Measurements from ENCODE around the gene ASCC3. TPM values are rescaled to one million over a fixed set of nuclear protein-coding genes. Genes with fewer than 3 reads are reported as not detected.

The ASCC3 gene
- total RNA-seq, 1 experiment from 2014 or later, result 40.5 TPM

DNA sequence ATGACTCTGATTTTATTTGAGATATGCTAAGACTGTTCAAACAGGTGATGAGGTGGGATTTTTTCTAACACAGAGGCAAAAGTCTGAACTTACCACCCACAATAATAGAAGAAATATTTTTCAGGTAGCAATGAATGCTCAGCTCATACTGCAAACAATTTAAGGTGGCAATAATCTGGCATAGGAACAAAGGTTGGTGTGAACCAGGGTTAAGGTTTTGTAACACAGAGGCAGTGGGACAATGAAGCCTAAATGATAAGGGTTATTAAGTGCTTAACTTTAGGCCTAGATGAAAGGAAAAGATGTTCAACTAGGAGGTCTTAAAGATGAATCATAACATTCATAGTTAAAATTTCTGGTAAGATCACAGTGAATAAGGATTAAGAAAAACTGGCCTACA is 4.9 kb downstream of the ASCC3 start (continued):
- TF ChIP-seq POLR2A (IDR thresholded peaks at IDR 0.05; ENCODE audit: borderline replicate concordance, extremely low read depth, insufficient read depth, insufficient read length) (no peak), CBX3 (IDR thresholded peaks at IDR 0.05; ENCODE audit: low read depth) (no peak), YY1 (IDR thresholded peaks at IDR 0.05; ENCODE audit: extremely low read depth, insufficient replicate concordance, low read depth, low read length) (no peak), TCF7L2 (IDR thresholded peaks at IDR 0.05; ENCODE audit: borderline replicate concordance, extremely low read depth, insufficient read depth, insufficient read length) (no peak)
- TF ChIP-seq, protein P1, sequence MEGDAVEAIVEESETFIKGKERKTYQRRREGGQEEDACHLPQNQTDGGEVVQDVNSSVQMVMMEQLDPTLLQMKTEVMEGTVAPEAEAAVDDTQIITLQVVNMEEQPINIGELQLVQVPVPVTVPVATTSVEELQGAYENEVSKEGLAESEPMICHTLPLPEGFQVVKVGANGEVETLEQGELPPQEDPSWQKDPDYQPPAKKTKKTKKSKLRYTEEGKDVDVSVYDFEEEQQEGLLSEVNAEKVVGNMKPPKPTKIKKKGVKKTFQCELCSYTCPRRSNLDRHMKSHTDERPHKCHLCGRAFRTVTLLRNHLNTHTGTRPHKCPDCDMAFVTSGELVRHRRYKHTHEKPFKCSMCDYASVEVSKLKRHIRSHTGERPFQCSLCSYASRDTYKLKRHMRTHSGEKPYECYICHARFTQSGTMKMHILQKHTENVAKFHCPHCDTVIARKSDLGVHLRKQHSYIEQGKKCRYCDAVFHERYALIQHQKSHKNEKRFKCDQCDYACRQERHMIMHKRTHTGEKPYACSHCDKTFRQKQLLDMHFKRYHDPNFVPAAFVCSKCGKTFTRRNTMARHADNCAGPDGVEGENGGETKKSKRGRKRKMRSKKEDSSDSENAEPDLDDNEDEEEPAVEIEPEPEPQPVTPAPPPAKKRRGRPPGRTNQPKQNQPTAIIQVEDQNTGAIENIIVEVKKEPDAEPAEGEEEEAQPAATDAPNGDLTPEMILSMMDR (IDR thresholded peaks at IDR 0.05 in 2 of 3, conservative IDR thresholded peaks at IDR 0.05 in 1 of 3; ENCODE audit: borderline replicate concordance in 1 of 3, insufficient read depth in 1 of 3, low read depth in 2 of 3, low read length in 2 of 3), result no peak

DNA sequence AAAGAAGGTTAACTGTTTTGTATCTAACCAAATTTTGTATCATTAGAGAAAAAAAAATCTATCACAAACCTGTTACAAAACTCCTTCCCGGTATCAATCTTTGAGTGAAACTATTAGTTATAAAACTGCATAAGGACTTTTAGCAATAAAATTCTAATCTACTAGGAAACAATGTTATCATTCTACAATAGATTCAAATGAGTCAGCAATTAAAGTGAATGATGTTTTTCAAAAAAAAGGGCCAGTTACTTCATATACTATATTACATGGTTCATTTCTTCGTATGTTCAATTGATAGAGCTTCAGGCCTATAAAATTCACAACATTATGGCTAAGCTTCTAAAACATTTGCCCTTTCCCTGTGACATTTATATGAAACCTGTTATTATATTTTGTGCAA is 15.6 kb downstream of the ASCC3 start:
- H3K36me3 ChIP-seq (ENCODE audit: control insufficient read depth in 1 of 2, insufficient read depth in 2 of 2, low read length in 2 of 2), result peaks cover 4 to 17% of the 10 kb centered on the region in 2 experiments; a peak in 3 of 4 replicates

More for the DNA sequence above, 15.6 kb downstream of the ASCC3 start:
- Histone ChIP-seq H3K9ac (ENCODE audit: low read length) (no peak overlapping the region), H3K27ac (ENCODE audit: low read depth, low read length) (no peak overlapping the region), H3K79me2 (ENCODE audit: insufficient read depth, low read length) (peaks cover 42% of the 10 kb centered on the region), H3K27me3 (ENCODE audit: insufficient read depth, low read length) (no peaks in the 10 kb centered on the region), H2AFZ (ENCODE audit: low read depth, low read length, poor library complexity, severe bottlenecking) (no peak overlapping the region), H3K4me2 (ENCODE audit: low read length) (no peak overlapping the region), H3K4me1 (ENCODE audit: control insufficient read depth in 1 of 2, insufficient read depth in 2 of 2, low read length in 2 of 2) (no peaks in the 10 kb centered on the region), H3K9me3 (ENCODE audit: control insufficient read depth in 1 of 2, insufficient read depth in 1 of 2, low read depth in 1 of 2, low read length in 2 of 2) (no peaks in the 10 kb centered on the region), H3K4me3 (replicated peaks in 1 of 2; ENCODE audit: low read depth in 1 of 2, low read length in 2 of 2) (no peak overlapping the region), H3K9me2 (ENCODE audit: insufficient read depth) (no peaks in the 10 kb centered on the region), H4K20me1 (ENCODE audit: insufficient read depth) (peaks cover 5% of the 10 kb centered on the region; the same call in 1 of the 2 replicates)
- BruUV-seq (replicated peaks), result no TSS peak
- no peak for DNase-seq (ENCODE audit: low read depth, low spot score)
- intact Hi-C loops (cut with micrococcal nuclease), result no loop called here
- ChIA-PET RAD21 (ENCODE audit: low non-redundant PET in 1 of 2, low total read pairs in 2 of 2, uncharacterized antibody in 2 of 2, unreplicated experiment in 2 of 2) (no interaction called here), CTCF (no interaction called here), POLR2A (no interaction called here)
- TF ChIP-seq ELF1 (IDR thresholded peaks at IDR 0.05; ENCODE audit: borderline replicate concordance, low read depth), result no peak
- TF ChIP-seq EZH2phosphoT487 (IDR thresholded peaks at IDR 0.05; ENCODE audit: borderline replicate concordance), result no peak
- TF ChIP-seq JUND (IDR thresholded peaks at IDR 0.05), result no peak
- TF ChIP-seq SIN3A (IDR thresholded peaks at IDR 0.05; ENCODE audit: low read depth), result no peak
- no peak for TF ChIP-seq POLR2AphosphoS5 (IDR thresholded peaks at IDR 0.05; ENCODE audit: low read depth, low read length)
- TF ChIP-seq SP1 (IDR thresholded peaks at IDR 0.05; ENCODE audit: low read depth), result no peak
- no peak for TF ChIP-seq EZH2 (IDR thresholded peaks at IDR 0.05)
- no peak for TF ChIP-seq YY1 (IDR thresholded peaks at IDR 0.05; ENCODE audit: extremely low read depth, insufficient replicate concordance, low read depth, low read length)
- no peak for ATAC-seq

Data from HCT116 (cell line).